Subcutaneous adipose tissue (tissue), 4 donors: ENCODE data around the gene FBXL4. TPM values are rescaled to one million over a fixed set of nuclear protein-coding genes. Genes with fewer than 3 reads are reported as not detected.

Experiments used
- CTCF ChIP-seq: fragments of 450-650 bp; IDR thresholded peaks from one replicate; pipeline ENCODE4 v1.5.1; 2016; ENCODE audit warnings: low read depth, mild to moderate bottlenecking, control low read depth, antibody characterized with exemption, moderate library complexity
- total RNA-seq, 4 donors: library from RNA; depleted of rRNA; stranded (reverse); fragments of >200 nt; gene quantifications; one replicate each; pipeline ENCODE4 v1.1.0, GENCODE V29; 2016

Gene FBXL4
- 10 to 100 TPM; 20.2 to 30.0 (median 24.3) TPM for total RNA-seq

GRCh38 chr6:98947411-98948292 lies at the start of gene FBXL4:
Gene FBXL4 (minus strand): TSS chr6:98947946. CDS start chr6:98926988, 20,958 bp downstream.
- no peak for TF ChIP-seq CTCF

GRCh38 chr6:98995116-98995515 lies 47.4 kb upstream of the FBXL4 start:
- no peak for TF ChIP-seq CTCF

DNA sequence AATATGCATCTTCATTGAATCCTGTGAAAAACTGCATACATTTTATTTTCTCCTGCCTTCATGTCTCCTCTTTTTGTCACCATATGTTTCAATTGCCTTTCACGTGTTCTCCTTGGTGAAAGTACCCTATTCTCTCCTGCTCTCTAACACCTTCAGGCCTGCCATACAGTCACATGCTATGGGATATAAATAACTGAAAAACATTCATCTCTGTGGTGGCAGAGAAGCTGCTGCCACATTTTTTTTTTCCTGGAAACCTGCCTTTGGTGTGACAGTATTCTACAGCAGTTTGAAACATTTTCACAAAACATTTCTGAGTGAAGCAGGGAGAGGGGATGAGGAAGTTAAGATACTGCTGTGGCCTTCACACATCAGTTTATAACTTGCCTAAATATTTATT lies 44.8 kb upstream of the FBXL4 start:
- no peak for TF ChIP-seq CTCF

DNA sequence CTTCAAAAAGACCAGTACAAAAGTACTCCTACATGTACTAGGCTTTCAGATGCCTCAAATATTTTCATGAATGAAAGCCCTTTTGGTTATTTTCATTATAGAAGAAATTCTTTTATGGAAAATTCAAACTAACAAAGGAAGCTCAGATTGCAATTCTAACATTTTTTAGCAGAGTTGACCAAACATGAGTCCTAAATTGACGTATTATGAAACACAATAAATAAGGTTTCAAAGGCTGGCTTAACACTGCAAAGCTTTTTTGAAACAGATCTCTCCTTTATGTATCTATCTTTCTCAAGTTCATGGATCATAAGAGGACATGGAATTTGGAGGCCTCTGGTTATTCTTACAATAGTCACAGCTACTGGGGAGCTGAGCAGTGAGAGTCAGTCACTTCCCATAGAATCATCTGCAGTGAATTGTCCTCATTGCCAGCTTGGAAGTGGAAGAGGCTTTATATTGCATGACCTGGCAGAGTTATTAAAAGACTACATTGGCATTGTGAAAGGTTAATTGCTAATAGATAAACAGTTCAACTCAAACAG lies 38.4 kb upstream of the FBXL4 start:
- TF ChIP-seq CTCF, result no peak

DNA sequence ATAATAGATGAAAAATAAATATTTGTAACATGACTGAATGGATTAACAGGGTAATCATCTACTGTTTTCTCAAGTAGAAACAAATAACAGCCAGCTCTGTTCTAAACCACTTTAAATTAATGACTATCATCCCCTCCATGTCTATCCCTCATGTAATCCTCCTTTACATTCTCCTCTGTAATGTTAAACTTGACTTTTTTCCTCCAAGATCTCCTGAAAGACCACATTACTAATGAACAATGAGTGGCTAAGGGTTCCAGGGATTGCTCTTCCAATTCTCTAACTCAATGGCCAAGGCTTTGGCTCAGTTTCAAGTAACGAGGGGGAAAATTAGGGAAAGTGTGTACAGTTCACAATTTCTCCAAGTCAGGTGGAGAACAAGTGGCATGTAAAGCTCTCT lies 37.6 kb upstream of the FBXL4 start:
- no peak for TF ChIP-seq CTCF

DNA sequence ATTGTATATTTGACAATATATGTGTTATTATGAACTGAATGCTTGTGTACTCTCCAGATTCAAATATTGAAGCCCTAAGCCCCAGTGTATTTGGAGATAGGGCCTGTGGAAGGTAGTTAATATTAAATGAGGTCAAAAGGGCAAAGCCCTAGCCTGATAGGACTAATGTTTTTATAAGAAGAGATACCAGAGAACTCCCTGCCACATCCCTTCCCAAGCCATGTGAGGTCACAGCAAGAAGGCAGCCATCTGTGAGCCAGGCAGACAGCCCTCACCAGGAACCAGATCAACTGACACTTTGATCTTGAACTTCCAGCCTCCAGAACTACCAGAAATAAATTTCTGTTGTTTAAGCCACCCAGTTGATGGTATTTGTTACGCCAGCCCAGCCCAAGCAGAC lies 36.4 kb upstream of the FBXL4 start:
- TF ChIP-seq CTCF, result no peak

DNA sequence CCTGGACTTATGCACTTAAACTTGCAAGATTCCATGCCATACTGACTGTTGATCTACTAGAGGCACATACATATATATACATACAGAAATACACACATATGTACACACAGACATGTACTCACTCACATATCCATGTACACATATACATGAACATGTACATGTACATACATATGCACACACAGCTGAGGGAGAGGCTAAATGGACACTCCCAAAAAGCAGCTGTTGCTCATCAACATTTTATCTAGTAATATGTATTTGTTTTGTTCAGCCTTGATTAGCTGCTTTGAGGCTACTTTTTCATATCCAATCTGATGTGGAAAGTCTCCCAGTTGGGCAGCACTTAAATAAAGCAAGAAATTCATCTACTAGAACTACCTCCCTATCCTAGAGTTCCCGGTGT lies 33.7 kb upstream of the FBXL4 start:
- TF ChIP-seq CTCF, result no peak
